Subcutaneous adipose tissue (tissue), 4 donors: ENCODE data around the gene PKD2. TPM values are rescaled to one million over a fixed set of nuclear protein-coding genes. Genes with fewer than 3 reads are reported as not detected.

Source experiments
- CTCF ChIP-seq: fragments of 450-650 bp; IDR thresholded peaks from one replicate; pipeline ENCODE4 v1.5.1; 2016; ENCODE audit warnings: low read depth, mild to moderate bottlenecking, control low read depth, antibody characterized with exemption, moderate library complexity
- small RNA-seq: library from RNA; depleted of rRNA; stranded (forward); fragments of <200 nt; gene quantifications from one replicate; pipeline ENCODE3, GENCODE V24; 2016
- total RNA-seq, 4 donors: library from RNA; depleted of rRNA; stranded (reverse); fragments of >200 nt; gene quantifications; one replicate each; pipeline ENCODE4 v1.1.0, GENCODE V29; 2016

The PKD2 gene
- total RNA-seq, 4 donors from 2014 or later: 45.8 to 86.5 (median 63.7) TPM

DNA sequence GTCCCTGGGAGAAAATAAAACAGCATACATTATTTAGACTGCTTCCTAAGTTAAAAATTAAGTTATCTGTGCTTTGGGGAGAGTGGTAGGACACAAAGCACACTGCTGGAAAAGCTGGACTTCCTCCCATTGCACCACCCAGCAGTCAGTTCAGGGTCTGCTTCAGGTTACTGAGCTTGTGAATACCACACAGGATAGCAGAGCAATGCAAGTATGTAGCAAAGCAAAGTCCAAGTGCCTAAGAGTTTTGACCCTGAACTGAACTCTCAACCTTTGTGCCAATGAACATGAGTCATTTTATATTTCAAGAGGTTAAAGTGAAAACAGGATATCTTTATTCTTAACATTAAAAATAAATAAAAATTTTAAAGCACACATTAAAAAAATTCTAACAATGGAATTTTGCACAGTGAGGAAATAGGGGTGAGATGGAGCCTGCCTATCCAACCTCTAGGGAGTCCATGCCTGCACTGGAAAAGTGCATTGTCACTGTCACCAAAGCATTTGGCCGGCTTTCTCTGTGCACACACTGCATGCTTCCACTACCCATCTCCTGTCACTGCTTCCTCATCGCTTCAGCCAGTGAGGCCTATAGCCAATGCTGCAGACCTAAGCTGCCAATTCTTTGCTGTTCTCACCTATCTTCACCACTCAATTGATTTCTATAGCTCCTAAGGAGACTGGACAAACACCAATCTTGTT lies 100.1 kb downstream of the PKD2 start:
- no peak for TF ChIP-seq CTCF

DNA sequence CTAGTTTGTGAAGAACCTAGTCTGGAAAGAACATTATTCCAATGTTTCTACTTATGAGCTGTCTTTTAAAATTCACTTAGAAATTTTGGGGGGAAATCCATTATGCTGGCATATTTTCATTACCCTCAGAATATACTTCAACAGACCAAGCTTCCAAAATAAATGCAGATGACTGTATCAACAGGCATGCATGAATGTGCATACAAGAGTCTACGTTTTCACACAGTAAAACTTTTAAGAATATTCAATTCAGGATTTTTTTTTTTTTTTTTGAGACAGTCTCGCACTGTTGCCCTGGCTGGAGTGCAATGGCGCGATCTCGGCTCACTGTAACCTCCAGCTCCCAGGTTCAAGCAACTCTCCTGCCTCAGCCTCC lies 101.3 kb downstream of the PKD2 start:
- TF ChIP-seq CTCF: no peak

DNA sequence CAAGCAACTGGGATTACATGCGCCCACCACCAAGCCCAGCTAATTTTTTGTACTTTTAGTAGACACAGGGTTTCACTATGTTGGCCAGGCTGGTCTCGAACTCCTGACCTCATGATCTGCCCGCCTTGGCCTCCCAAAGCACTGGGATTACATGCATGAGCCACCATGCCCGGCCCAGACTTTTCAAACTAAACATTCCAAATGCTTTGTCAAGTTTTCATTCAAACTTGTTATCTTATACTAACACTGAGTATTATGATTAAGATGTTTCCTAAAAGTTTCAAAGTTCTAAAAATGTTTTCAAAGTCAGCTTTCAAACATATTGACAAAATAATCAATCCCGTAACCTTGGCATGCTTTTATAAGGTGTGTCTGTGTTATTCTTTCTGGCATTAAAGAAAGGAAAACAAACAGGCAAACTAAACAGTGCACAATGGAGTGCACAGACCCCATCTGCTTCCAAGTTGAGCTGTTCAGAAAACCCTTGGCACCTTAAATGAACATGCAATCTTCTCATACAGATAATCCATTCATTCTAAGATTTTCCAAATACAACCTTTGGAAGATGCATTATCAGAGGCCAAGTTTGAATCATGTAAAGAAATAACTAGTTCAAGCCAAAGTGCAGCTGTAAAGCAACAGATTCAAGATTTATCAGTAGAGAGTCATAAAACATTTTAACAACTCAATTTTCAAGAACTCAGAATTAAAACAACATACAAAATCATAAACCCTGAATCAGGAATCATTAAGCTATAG lies 101.9 kb downstream of the PKD2 start:
- no peak for TF ChIP-seq CTCF

DNA sequence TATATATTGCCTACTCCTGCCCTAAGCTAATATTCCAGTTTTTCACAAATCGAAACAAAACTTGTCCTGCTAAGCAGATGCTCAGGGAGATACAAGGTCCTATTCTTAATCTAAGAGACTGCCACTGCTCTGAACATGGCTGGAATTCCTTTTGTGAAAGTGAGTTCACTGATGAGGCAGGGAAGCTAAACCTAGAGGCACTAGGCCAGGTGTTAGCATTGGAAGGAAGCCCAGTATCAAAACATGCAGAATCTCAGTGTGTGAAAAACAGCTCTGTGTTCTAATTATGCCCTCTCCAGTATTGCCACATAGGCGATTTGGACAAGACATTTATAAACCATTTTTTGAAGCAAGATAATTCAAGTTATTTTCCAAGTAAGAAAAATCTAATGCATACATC lies 103.4 kb downstream of the PKD2 start:
- TF ChIP-seq CTCF: no peak

GRCh38 chr4:88112856-88113255 lies 105.4 kb downstream of the PKD2 start:
- no peak for TF ChIP-seq CTCF

DNA sequence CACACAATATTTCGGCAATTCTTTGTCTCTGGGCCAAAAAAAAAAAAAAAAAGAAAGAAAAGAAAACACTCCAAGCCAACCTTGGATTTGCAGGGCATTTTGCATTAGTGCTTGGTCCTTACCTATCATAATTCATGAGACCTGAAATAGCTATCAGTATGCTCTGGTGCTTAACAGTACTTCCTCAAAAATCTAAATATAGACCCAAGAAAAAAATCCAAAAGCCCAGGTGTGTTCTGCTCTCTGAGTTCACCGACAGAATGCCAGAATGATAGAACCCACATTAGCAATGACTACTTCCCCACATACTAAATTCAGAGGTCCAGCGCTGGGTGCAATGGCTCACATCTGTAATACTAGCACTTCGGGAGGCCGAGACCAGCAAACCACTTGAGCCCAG lies 108.2 kb downstream of the PKD2 start:
- no peak for TF ChIP-seq CTCF

GRCh38 chr4:88119943-88120342 lies 112.5 kb downstream of the PKD2 start:
- TF ChIP-seq CTCF: no peak

Small RNA genes within 50 kb of the gene (small RNA-seq; reads per million reads assigned to genes)
- gene RNU1-36P: not detected

Other genes starting within 250 kb of the PKD2 start
- gene IBSP, start 208.1 kb upstream of the PKD2 start, total RNA-seq: not detected
- not detected for gene MEPE, start 174.7 kb upstream of the PKD2 start, total RNA-seq
- 1,000 to 10,000 TPM in 1 of 4 donors, 100 to 1,000 TPM in 2, 10 to 100 TPM in 1; 43.3 to 2,902 (median 151) TPM for gene SPP1, start 31.9 kb upstream of the PKD2 start, total RNA-seq
- gene ABCG2, start 151.0 kb downstream of the PKD2 start, total RNA-seq: 10 to 100 TPM in 1 of 4 donors, 1 to 10 TPM in 3; 4.9 to 12.4 (median 5.9) TPM